ENCODE data around the gene PPP1R7.
"Not testable (repeated sequence)": the region's sequence is repeated elsewhere in the genome, so short reads cannot be mapped to it uniquely, and the experiment has no call there.

The PPP1R7 gene

GRCh38 chr2:241177526-241178334, 27.5 kb downstream of the PPP1R7 start:
- DNase-seq: no peak

GRCh38 chr2:241178961-241179360, 28.7 kb downstream of the PPP1R7 start:
- no peak for DNase-seq

- DNase-seq: no peak
These were observed 29.6 kb downstream of the PPP1R7 start for GRCh38 chr2:241179899-241180298.

GRCh38 chr2:241180495-241180894, 30.2 kb downstream of the PPP1R7 start:
- DNase-seq: no peak

- no peak for DNase-seq
These were observed 31.9 kb downstream of the PPP1R7 start for GRCh38 chr2:241182126-241182525.

GRCh38 chr2:241182531-241183133, 32.4 kb downstream of the PPP1R7 start:
- no peak for DNase-seq

GRCh38 chr2:241183221-241183620, 33.0 kb downstream of the PPP1R7 start:
- DNase-seq: no peak

- no peak for DNase-seq
These were observed 34.6 kb downstream of the PPP1R7 start for GRCh38 chr2:241184901-241185300.

GRCh38 chr2:241185961-241186360, 35.7 kb downstream of the PPP1R7 start:
- DNase-seq: no peak

- DNase-seq: no peak
These were observed 37.0 kb downstream of the PPP1R7 start for GRCh38 chr2:241187101-241187917.

- no peak for DNase-seq
These were observed 37.6 kb downstream of the PPP1R7 start for GRCh38 chr2:241187918-241188234.

GRCh38 chr2:241188361-241189092, 38.3 kb downstream of the PPP1R7 start, which contains the start of gene ANO7:
ANO7 (plus strand) TSS chr2:241188677; CDS start chr2:241190064, 1,387 bp downstream.
- DNase-seq: no peak

GRCh38 chr2:241189093-241189855, 39.0 kb downstream of the PPP1R7 start:
- no peak for DNase-seq

GRCh38 chr2:241189856-241190201, 39.6 kb downstream of the PPP1R7 start:
- DNase-seq: no peak

- DNase-seq: no peak
These were observed 40.2 kb downstream of the PPP1R7 start for GRCh38 chr2:241190291-241190981.

GRCh38 chr2:241191081-241191480, 40.8 kb downstream of the PPP1R7 start:
- DNase-seq: no peak

- no peak for DNase-seq
These were observed 43.0 kb downstream of the PPP1R7 start for GRCh38 chr2:241193271-241193670.

GRCh38 chr2:241194811-241195210, 44.5 kb downstream of the PPP1R7 start:
- no peak for DNase-seq

GRCh38 chr2:241195506-241196130, 45.4 kb downstream of the PPP1R7 start:
- DNase-seq: no peak

GRCh38 chr2:241197246-241197645, 47.0 kb downstream of the PPP1R7 start:
- DNase-seq: not testable (repeated sequence)

GRCh38 chr2:241197947-241198346, 47.7 kb downstream of the PPP1R7 start:
- DNase-seq: no peak
